Endothelial cell of umbilical vein (primary cell): ENCODE data around the gene PCDH9. TPM values are rescaled to one million over a fixed set of nuclear protein-coding genes. Genes with fewer than 3 reads are reported as not detected.

ENCODE experiments used
- BruUV-seq: library from RNA; stranded (reverse); fragments of 400-500 nt; replicated peaks from 2 replicates; lab custom pipeline; 2021; lab: Mats Ljungman, UMichigan
- CTCF ChIA-PET: fragments of 300-600, 350-600 bp; sonication (Branson Sonifier 250); formaldehyde crosslinking; loops from one replicate; lab custom pipeline; 2021; ENCODE audit warnings: antibody characterized with exemption, inconsistent platforms; lab: Charles Lee
- POLR2A ChIA-PET: fragments of 300-600, 350-600 bp; sonication (Branson Sonifier 250); formaldehyde crosslinking; loops from one replicate; lab custom pipeline; 2021; ENCODE audit warnings: antibody characterized with exemption, inconsistent platforms; lab: Charles Lee
- DNase-seq: peaks from one replicate; pipeline ENCODE4 v3.0.0-alpha.2; 2011; ENCODE audit warnings: low read depth, low spot score
- FAIRE-seq: peaks from 2 replicates; lab custom pipeline; 2011; peaks lifted over from hg19 to GRCh38; lab: Jason Lieb, UNC
- H2AFZ ChIP-seq: 2 replicates; pipeline ENCODE4 v1.6.0; 2012; ENCODE audit warnings: low read depth, low read length, control low read depth, inconsistent platforms
- H3K27ac ChIP-seq: 2 replicates; pipeline ENCODE4 v1.5.1; 2011; ENCODE audit warnings: low read depth, mild to moderate bottlenecking, control low read depth, low read length, moderate library complexity; ENCODE audit not compliant: insufficient read depth
- H3K27me3 ChIP-seq, 2 experiments: 2 replicates each; pipeline versions ENCODE4 v1.6.0 to v1.6.1; 2011; ENCODE audit warnings: low read length in 2 of 2, mixed read lengths in 1 of 2; ENCODE audit not compliant: control insufficient read depth in 2 of 2, insufficient read depth in 2 of 2
- H3K36me3 ChIP-seq, 2 experiments: 2 replicates in 1 of 2; 3 replicates in 1 of 2; pipeline ENCODE4 v1.5.1; 2011; ENCODE audit warnings: low read length in 2 of 2, mild to moderate bottlenecking in 1 of 2, moderate library complexity in 1 of 2; ENCODE audit not compliant: control insufficient read depth in 2 of 2, insufficient read depth in 2 of 2; ENCODE audit errors: extremely low read depth in 1 of 2
- H3K4me1 ChIP-seq: 3 replicates; pipeline ENCODE4 v1.5.1; 2011; ENCODE audit warnings: mild to moderate bottlenecking, low read length; ENCODE audit not compliant: control insufficient read depth, insufficient read depth; ENCODE audit errors: extremely low read depth
- H3K4me2 ChIP-seq: 2 replicates; pipeline ENCODE4 v1.6.1; 2011; ENCODE audit warnings: low read length, control low read depth, mixed read lengths; ENCODE audit not compliant: insufficient read depth
- H3K4me3 ChIP-seq, 3 experiments: fragments of 200-600 bp in 1 of 3; sonication (generic), shearing (Covaris generic) in 1 of 3; replicated peaks in 1 of 3; 2 replicates each; pipeline ENCODE4 v1.5.1; 2011 to 2016; ENCODE audit warnings: control low read depth in 3 of 3, low read length in 3 of 3, mild to moderate bottlenecking in 2 of 3, inconsistent platforms in 1 of 3, low read depth in 1 of 3, moderate library complexity in 1 of 3; ENCODE audit not compliant: insufficient read depth in 1 of 3
- H3K79me2 ChIP-seq: 2 replicates; pipeline ENCODE4 v1.6.0; 2012; ENCODE audit warnings: low read length, inconsistent platforms; ENCODE audit not compliant: control insufficient read depth, insufficient read depth
- H3K9ac ChIP-seq: replicated peaks from 2 replicates; pipeline ENCODE3; 2011; ENCODE audit warnings: low read length, control low read depth; ENCODE audit not compliant: insufficient read depth; ENCODE audit errors: extremely low read depth
- H3K9me1 ChIP-seq: replicated peaks from 3 replicates; pipeline ENCODE4 v1.6.0; 2011; ENCODE audit warnings: mild to moderate bottlenecking, low read length; ENCODE audit not compliant: control insufficient read depth, insufficient read depth; ENCODE audit errors: extremely low read depth
- H3K9me3 ChIP-seq: replicated peaks from 2 replicates; pipeline ENCODE4 v1.5.1; 2012; ENCODE audit warnings: low read length, inconsistent platforms; ENCODE audit not compliant: control insufficient read depth, insufficient read depth
- H4K20me1 ChIP-seq: replicated peaks from 2 replicates; pipeline ENCODE3; 2011; ENCODE audit warnings: mild to moderate bottlenecking, low read length; ENCODE audit not compliant: control insufficient read depth, insufficient read depth; ENCODE audit errors: extremely low read depth
- CTCF ChIP-seq, 2 donors: IDR thresholded peaks; 1 replicate in 1 of 2; 2 replicates in 1 of 2; pipeline ENCODE4 v1.5.1; 2011; ENCODE audit warnings: low read length in 2 of 2, mild to moderate bottlenecking in 2 of 2, moderate library complexity in 2 of 2, control low read depth in 1 of 2, inconsistent platforms in 1 of 2, low read depth in 1 of 2; ENCODE audit not compliant: insufficient read depth in 1 of 2; ENCODE audit errors: extremely low read depth in 1 of 2
- EZH2 ChIP-seq: IDR thresholded peaks from 2 replicates; pipeline ENCODE4 v1.6.1; 2012; ENCODE audit warnings: borderline replicate concordance, low read depth, mild to moderate bottlenecking, moderate library complexity, low read length, inconsistent platforms; ENCODE audit not compliant: severe bottlenecking
- FOS ChIP-seq: IDR thresholded peaks from 2 replicates; pipeline ENCODE4 v1.6.1; 2011; ENCODE audit warnings: mild to moderate bottlenecking, low read length, moderate library complexity, borderline replicate concordance; ENCODE audit not compliant: insufficient read depth
- GATA2 ChIP-seq: IDR thresholded peaks from 2 replicates; pipeline ENCODE4 v1.7.0; 2011; ENCODE audit warnings: low read depth, mild to moderate bottlenecking, moderate library complexity, mixed read lengths, low read length; ENCODE audit not compliant: insufficient read length, insufficient read depth
- JUN ChIP-seq: IDR thresholded peaks from 2 replicates; pipeline ENCODE4 v1.6.1; 2011; ENCODE audit warnings: borderline replicate concordance, low read depth; ENCODE audit not compliant: insufficient read length, insufficient read depth
- MAX ChIP-seq: IDR thresholded peaks from 2 replicates; pipeline ENCODE4 v1.6.1; 2011; ENCODE audit not compliant: insufficient read depth, insufficient read length
- MYC ChIP-seq: IDR thresholded peaks from one replicate; pipeline ENCODE4 v1.6.1; 2011; ENCODE audit warnings: mild to moderate bottlenecking, low read depth, low read length
- POLR2A ChIP-seq: IDR thresholded peaks from 2 replicates; pipeline ENCODE4 v1.6.1; 2012; ENCODE audit warnings: low read depth, mild to moderate bottlenecking, control low read depth, low read length
- POLR2AphosphoS5 ChIP-seq: IDR thresholded peaks from 2 replicates; pipeline ENCODE4 v1.6.1; 2012; ENCODE audit warnings: low read depth, mild to moderate bottlenecking, control low read depth, low read length, moderate library complexity; ENCODE audit not compliant: insufficient read depth
- dilution Hi-C: fragments of 300-500 bp; cut with MboI; formaldehyde crosslinking; loops from one replicate; pipeline ENCODE4 v1.15.0; 2019; ENCODE audit warnings: low sequenced_read_pairs; ENCODE audit not compliant: extremely low pct_ligation_motif_present
- intact Hi-C: fragments of 100-400 bp; cut with micrococcal nuclease; formaldehyde crosslinking; loops from one replicate; pipeline ENCODE4 v1.10.0; 2022
- polyA plus RNA-seq, 4 experiments: library from polyadenylated mRNA; depleted of rRNA in 3 of 4; stranded (reverse) in 3 of 4; unstranded in 1 of 4; fragments of >200 nt; gene quantifications; 2 replicates each; pipeline versions ENCODE4 v1.2.1 to v1.2.3, GENCODE V29; 2011 to 2012; ENCODE audit warnings: missing spikeins in 1 of 4
- total RNA-seq: library from RNA; stranded (reverse); gene quantifications from 2 replicates; pipeline ENCODE4 v1.2.3, GENCODE V29; 2021

The PCDH9 gene
- total and polyA plus RNA-seq, 2 donors (not counting 3 experiments of a cell fraction or from before 2014, with no cell fraction given): 1.1 to 5.2 TPM

- no peak for FAIRE-seq
- dilution Hi-C loops: no loop called here
- H2AFZ ChIP-seq: no peak overlapping the region
Observed at GRCh38 chr13:66574606-66575005, 655.5 kb downstream of the PCDH9 start.

More at GRCh38 chr13:66574606-66575005, 655.5 kb downstream of the PCDH9 start:
- no peaks in the 10 kb centered on the region for H3K27me3 ChIP-seq
- H3K27ac ChIP-seq: no peak overlapping the region
- no peaks in the 10 kb centered on the region for H3K79me2 ChIP-seq
- DNase-seq: no peak
- ChIA-PET POLR2A (no interaction called here), CTCF (interaction anchor here (1.0 to 1.6 kb wide), 4 partner anchors 16 to 649 kb away, joined by 3 to 5 read pairs (median 3); no protein-coding TSS in a partner anchor)
- no peaks in the 10 kb centered on the region for H3K36me3 ChIP-seq
- TF ChIP-seq POLR2AphosphoS5: no peak
- TF ChIP-seq JUN: no peak
- no peak for TF ChIP-seq MYC
- no peak for TF ChIP-seq POLR2A
- TF ChIP-seq MAX: no peak
- no peak for TF ChIP-seq FOS
- TF ChIP-seq CTCF (IDR thresholded peaks at IDR 0.05; ENCODE audit: extremely low read depth in 1 of 2, insufficient read depth in 1 of 2, low read depth in 1 of 2, low read length in 2 of 2): no peak
- no peak for TF ChIP-seq GATA2
- no peak for TF ChIP-seq EZH2
- no TSS peak for BruUV-seq
- no peak overlapping the region for H3K9ac ChIP-seq
- intact Hi-C loops: no loop called here
- no peaks in the 10 kb centered on the region for H3K9me3 ChIP-seq
- no peaks in the 10 kb centered on the region for H3K4me1 ChIP-seq
- no peaks in the 10 kb centered on the region for H3K9me1 ChIP-seq
- H4K20me1 ChIP-seq: no peaks in the 10 kb centered on the region
- no peak overlapping the region for H3K4me3 ChIP-seq
- H3K4me2 ChIP-seq: no peak overlapping the region
